ENCODE results near the gene TSPO.
"Not testable (repeated sequence)": the region's sequence is repeated elsewhere in the genome, so short reads cannot be mapped to it uniquely, and the experiment has no call there.

TSPO gene

DNA sequence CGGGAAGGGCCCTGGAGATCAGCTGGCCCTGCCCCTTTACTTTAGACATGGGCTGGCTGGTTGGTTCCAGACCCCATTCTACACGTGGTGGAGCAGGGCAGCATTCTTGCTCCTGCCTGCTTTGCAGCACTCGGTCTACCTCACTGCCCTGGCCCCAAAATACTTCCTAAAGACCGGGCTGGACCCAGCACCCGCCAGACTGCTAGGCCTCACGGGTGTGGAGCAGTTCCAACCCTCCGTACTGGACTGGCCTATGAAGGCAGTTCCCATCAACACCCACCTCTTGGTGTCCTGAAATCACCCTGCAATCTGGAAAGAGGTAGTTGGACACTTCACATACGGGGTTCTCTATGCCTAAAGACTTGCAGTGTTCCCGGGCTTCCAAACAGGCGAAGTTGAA, 14.6 kb upstream of the TSPO start:
- no peak overlapping the region for H3K9ac ChIP-seq (ENCODE audit: insufficient read length)
- H3K27ac ChIP-seq, result no peak overlapping the region
- TF ChIP-seq POLR2AphosphoS5 (IDR thresholded peaks at IDR 0.05; ENCODE audit: borderline replicate concordance, low read depth, low read length), result no peak
- no peak for TF ChIP-seq FOXP2 (optimal IDR thresholded peaks at IDR 0.05; ENCODE audit: control extremely low read depth, extremely low read length, insufficient read depth)
- TF ChIP-seq EZH2 (IDR thresholded peaks at IDR 0.05), result no peak
- no peak for DNase-seq (ENCODE audit: low read depth, low spot score)
- no peaks in the 10 kb centered on the region for H3K9me3 ChIP-seq (ENCODE audit: low read depth, low read length)
- peaks cover 79% of the 10 kb centered on the region; the same call in 1 of the 2 replicates for H3K36me3 ChIP-seq (ENCODE audit: insufficient read depth, low read length)
- H3K4me3 ChIP-seq, result no peak overlapping the region

DNA sequence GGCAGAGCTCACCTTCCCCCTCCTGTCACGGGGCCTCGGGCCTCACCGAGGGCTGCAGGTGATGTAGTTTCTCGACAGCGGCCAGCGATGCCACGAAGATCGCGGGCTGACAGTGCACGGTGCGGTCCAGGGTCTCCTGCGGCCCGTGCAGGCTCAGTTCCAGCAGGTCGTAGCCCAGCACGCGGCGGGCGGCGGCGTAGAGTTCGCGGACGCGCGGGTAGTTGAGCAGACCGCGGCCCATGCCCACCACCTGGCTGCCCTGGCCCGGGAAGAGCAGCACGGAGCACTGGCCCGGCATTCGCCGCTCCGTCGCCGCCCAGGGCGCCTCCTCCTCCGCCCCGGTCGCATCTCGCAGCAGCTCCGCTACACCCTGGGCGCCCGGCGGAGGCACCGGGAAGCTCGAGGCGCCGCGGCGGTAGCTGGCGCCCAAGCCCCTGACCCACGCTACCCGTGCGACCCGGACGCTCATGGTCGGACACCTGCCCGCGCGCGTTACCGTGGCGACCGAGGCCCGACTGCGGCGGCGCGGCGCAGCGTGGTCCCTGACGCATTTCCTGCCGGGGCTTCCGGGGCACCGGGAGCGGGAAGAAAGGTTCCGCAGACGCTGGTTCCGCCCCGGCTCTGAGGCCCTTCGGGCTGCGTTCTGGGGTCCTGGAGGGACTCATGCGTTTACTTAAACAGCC, 8.3 kb upstream of the TSPO start, which contains the start of gene MCAT:
MCAT (minus strand) TSS at position 519 of the 683 bp plus-strand sequence; CDS start at position 469, 50 bp downstream.
- DNase-seq (ENCODE audit: low read depth, low spot score), result no peak

DNA sequence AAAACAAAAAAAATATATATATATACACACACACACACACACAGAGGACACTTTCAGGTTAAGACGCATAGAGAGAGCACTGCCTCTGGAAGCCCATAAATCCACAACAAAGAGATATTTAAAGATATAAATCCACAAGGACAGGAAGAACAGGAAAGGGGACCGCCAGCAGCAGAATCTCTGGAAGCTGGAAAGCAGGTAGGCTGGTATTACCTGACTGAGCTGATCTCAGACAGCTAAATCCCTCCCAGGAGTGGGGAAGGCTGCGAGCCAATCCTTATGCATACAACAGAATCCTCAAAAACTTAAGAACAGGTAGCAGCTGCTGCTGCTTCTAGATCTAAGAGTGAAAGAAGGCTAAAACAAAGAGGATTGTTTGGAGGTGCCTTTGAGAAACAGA, 6.4 kb upstream of the TSPO start:
- no peak overlapping the region for H3K4me3 ChIP-seq
- no peaks in the 10 kb centered on the region for H3K9me3 ChIP-seq (ENCODE audit: low read depth, low read length)
- peaks cover 14% of the 10 kb centered on the region; the same call in 1 of the 2 replicates for H3K36me3 ChIP-seq (ENCODE audit: insufficient read depth, low read length)
- no peak overlapping the region for H3K9ac ChIP-seq (ENCODE audit: insufficient read length)
- TF ChIP-seq FOXP2 (optimal IDR thresholded peaks at IDR 0.05; ENCODE audit: control extremely low read depth, extremely low read length, insufficient read depth) (no peak), EZH2 (IDR thresholded peaks at IDR 0.05) (no peak), POLR2AphosphoS5 (IDR thresholded peaks at IDR 0.05; ENCODE audit: borderline replicate concordance, low read depth, low read length) (no peak)
- no peak for DNase-seq (ENCODE audit: low read depth, low spot score)
- H3K27ac ChIP-seq, result no peak overlapping the region

More for the DNA sequence above, 8.3 kb upstream of the TSPO start, which contains the start of gene MCAT:
- Histone ChIP-seq H3K36me3 (ENCODE audit: insufficient read depth, low read length) (peaks cover 32% of the 10 kb centered on the region; the same call in 1 of the 2 replicates), H3K9me3 (ENCODE audit: low read depth, low read length) (no peaks in the 10 kb centered on the region), H3K27ac (peak within 1 kb of the TSS; percentile 86), H3K9ac (ENCODE audit: insufficient read length) (peak within 1 kb of the TSS; percentile 83), H3K4me3 (peak within 1 kb of the TSS; percentile 95)
- TF ChIP-seq FOXP2 (optimal IDR thresholded peaks at IDR 0.05; ENCODE audit: control extremely low read depth, extremely low read length, insufficient read depth) (peak; percentile 81), EZH2 (IDR thresholded peaks at IDR 0.05) (no peak), POLR2AphosphoS5 (IDR thresholded peaks at IDR 0.05; ENCODE audit: borderline replicate concordance, low read depth, low read length) (peak; percentile 84)

DNA sequence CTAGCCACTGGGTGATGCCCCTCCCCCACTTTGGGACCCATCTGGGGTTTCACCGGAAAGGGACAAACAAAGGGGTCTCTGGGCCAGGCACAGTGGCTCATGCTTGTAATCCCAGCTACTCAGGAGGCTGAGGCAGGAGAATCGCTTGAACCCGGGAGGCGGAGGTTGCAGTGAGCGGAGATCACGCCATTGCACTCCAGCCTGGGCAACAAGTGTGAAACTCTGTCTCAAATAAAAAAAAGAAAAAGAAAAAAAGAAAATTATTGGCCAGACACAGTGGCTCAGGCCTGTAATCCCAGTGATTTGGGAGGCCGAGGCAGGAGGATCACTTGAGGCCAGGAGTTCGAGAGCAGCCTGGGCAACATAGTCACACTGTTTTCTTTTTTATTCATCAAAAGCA, 6.0 kb upstream of the TSPO start:
- H3K9ac ChIP-seq (ENCODE audit: insufficient read length); H3K9me3 ChIP-seq (ENCODE audit: low read depth, low read length); DNase-seq (ENCODE audit: low read depth, low spot score); H3K4me3 ChIP-seq; H3K27ac ChIP-seq: not testable (repeated sequence)
- H3K36me3 ChIP-seq (ENCODE audit: insufficient read depth, low read length), result peaks cover 10% of the 10 kb centered on the region; the same call in 1 of the 2 replicates

DNA sequence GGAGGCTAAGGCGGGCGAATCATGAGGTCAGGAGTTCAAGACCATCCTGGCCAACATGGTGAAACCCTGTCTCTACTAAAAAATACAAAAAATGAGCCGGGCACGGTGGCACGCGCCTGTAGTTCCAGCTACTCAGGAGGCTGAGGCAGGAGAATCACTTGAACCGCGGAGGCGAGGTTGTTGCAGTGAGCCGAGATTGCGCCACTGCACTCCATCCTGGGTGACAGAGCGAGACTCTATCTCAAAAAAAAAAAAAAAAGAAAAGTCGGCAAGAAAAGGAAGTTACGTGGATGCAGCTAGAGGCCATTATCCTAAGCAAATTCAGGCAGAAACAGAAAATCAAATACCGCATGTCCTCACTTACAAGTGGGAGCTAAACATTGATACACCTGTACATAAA, 5.0 kb upstream of the TSPO start:
- not testable (repeated sequence) for H3K4me3 ChIP-seq; H3K27ac ChIP-seq; H3K9ac ChIP-seq (ENCODE audit: insufficient read length); H3K36me3 ChIP-seq (ENCODE audit: insufficient read depth, low read length); DNase-seq (ENCODE audit: low read depth, low spot score); H3K9me3 ChIP-seq (ENCODE audit: low read depth, low read length)

DNA sequence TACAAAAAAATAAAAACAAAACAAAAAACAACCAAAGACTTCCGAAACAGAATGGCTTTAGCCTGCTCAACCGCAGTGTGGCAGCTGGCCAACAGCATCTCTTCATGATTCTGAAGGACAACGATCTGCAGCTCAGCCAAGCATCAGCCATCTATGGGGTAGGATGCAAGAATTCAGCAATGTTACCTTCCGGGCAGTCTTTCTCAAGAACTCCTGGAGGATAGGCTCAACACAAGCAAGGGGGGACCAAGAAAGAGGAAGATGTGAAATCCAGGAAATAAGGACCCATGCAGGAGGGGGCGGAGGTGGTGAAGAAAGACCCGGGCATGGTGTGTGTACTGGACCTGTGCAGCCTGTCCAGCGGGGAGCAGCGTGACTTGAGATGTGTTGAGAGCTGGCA, 3.5 kb upstream of the TSPO start:
- Histone ChIP-seq H3K4me3 (no peak overlapping the region), H3K27ac (no peak overlapping the region)
- DNase-seq (ENCODE audit: low read depth, low spot score), result no peak

DNA sequence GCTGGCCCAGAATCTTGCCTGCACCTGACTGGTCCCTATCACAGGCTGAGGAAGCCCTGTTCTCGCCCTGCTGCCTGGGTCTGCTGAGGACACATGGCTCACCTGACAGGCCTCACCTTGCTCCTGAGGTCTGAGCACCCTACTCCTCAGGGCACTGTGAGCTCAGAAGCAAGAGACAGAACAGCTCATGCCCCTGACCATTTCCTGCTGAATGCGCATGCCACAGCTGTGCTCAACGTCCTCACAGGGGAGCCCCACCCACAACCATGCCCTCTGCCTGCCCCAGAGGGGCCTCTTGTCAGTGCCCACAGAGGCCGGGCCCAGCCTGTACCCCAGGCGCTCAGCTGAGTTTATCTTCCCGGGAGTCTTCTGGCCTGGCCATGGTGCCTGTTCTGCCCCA, 2.8 kb upstream of the TSPO start:
- Histone ChIP-seq H3K4me3 (no peak overlapping the region), H3K36me3 (ENCODE audit: insufficient read depth, low read length) (no peaks in the 10 kb centered on the region), H3K27ac (no peak overlapping the region), H3K9me3 (ENCODE audit: low read depth, low read length) (no peaks in the 10 kb centered on the region), H3K9ac (ENCODE audit: insufficient read length) (no peak overlapping the region)
- no peak for DNase-seq (ENCODE audit: low read depth, low spot score)
- TF ChIP-seq EZH2 (IDR thresholded peaks at IDR 0.05) (no peak), FOXP2 (optimal IDR thresholded peaks at IDR 0.05; ENCODE audit: control extremely low read depth, extremely low read length, insufficient read depth) (no peak), POLR2AphosphoS5 (IDR thresholded peaks at IDR 0.05; ENCODE audit: borderline replicate concordance, low read depth, low read length) (no peak)

More for the DNA sequence above, 3.5 kb upstream of the TSPO start:
- Histone ChIP-seq H3K9ac (ENCODE audit: insufficient read length) (no peak overlapping the region), H3K9me3 (ENCODE audit: low read depth, low read length) (no peaks in the 10 kb centered on the region), H3K36me3 (ENCODE audit: insufficient read depth, low read length) (no peaks in the 10 kb centered on the region)
- TF ChIP-seq EZH2 (IDR thresholded peaks at IDR 0.05) (no peak), FOXP2 (optimal IDR thresholded peaks at IDR 0.05; ENCODE audit: control extremely low read depth, extremely low read length, insufficient read depth) (no peak), POLR2AphosphoS5 (IDR thresholded peaks at IDR 0.05; ENCODE audit: borderline replicate concordance, low read depth, low read length) (no peak)

DNA sequence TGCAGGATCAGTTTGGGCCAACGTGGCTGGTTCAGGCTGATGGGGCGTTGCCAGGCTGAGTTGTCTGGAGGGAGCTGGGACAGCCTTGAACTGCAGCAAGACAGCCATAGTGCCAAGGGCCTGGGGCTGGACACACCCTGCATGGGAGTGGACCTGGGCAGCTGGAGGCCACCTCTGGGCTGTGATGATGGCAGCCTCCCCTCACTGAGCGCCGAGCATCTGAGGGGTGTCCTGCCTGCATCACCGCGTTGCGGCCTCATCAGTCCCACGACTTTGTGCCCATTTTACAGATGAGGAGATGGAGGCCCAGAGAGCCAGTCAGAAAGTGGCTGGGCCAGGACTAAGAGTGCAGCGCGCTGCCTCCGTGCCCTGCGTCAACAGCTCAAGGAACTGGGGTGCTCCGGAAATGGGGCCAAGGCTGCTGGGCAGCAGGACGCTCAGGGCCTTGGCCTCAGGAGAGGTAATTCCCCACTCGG, 590 bp upstream of the TSPO start:
- no peaks in the 10 kb centered on the region; the same call in 1 of the 2 replicates for H3K36me3 ChIP-seq (ENCODE audit: insufficient read depth, low read length)
- peak overlapping the region; percentile 94 for H3K4me3 ChIP-seq
- H3K9me3 ChIP-seq (ENCODE audit: low read depth, low read length), result no peaks in the 10 kb centered on the region
- DNase-seq (ENCODE audit: low read depth, low spot score), result no peak
- no peak overlapping the region for H3K9ac ChIP-seq (ENCODE audit: insufficient read length)
- H3K27ac ChIP-seq, result no peak overlapping the region
- no peak for TF ChIP-seq FOXP2 (optimal IDR thresholded peaks at IDR 0.05; ENCODE audit: control extremely low read depth, extremely low read length, insufficient read depth)
- TF ChIP-seq EZH2 (IDR thresholded peaks at IDR 0.05), result no peak
- no peak for TF ChIP-seq POLR2AphosphoS5 (IDR thresholded peaks at IDR 0.05; ENCODE audit: borderline replicate concordance, low read depth, low read length)

DNA sequence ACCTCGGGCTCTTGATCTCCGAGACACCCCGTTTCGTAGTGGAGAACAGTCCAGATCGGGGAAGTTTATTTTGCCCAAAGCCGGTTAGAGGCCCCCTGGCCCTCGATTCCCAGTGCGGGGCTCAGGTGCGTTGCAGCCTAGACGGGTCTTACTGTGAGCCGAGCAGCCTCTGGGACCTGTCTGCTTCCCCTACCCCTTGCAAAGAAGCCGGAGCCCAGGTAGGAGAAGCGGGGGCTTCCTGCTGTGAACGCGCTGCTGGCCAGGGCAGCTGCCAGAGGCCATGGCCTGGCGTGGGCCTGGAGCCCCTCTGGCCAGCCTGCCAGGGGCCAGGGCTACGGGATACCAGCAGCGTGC, 621 bp downstream of the TSPO start:
- peak overlapping the region; percentile 86 for H3K9ac ChIP-seq (ENCODE audit: insufficient read length)
- no peak for TF ChIP-seq EZH2 (IDR thresholded peaks at IDR 0.05)
- no peak for TF ChIP-seq FOXP2 (optimal IDR thresholded peaks at IDR 0.05; ENCODE audit: control extremely low read depth, extremely low read length, insufficient read depth)
- no peak for TF ChIP-seq POLR2AphosphoS5 (IDR thresholded peaks at IDR 0.05; ENCODE audit: borderline replicate concordance, low read depth, low read length)
- no peak for DNase-seq (ENCODE audit: low read depth, low spot score)

More for the DNA sequence above, 621 bp downstream of the TSPO start:
- Histone ChIP-seq H3K4me3 (peak overlapping the region; percentile 94), H3K27ac (peak overlapping the region; percentile 80), H3K9me3 (ENCODE audit: low read depth, low read length) (no peaks in the 10 kb centered on the region), H3K36me3 (ENCODE audit: insufficient read depth, low read length) (no peaks in the 10 kb centered on the region; the same call in 1 of the 2 replicates)

All from SK-N-MC (cell line).